ENCODE results near the gene CHURC1. TPM values are rescaled to one million over a fixed set of nuclear protein-coding genes. Genes with fewer than 3 reads are reported as not detected.

CHURC1 gene
- total RNA-seq, 1 experiment from 2014 or later, result 52.4 TPM

- Mint-ChIP-seq H3K9me3 (peaks cover 3% of the 10 kb centered on the region; the same call in 1 of the 2 replicates), H3K4me1 (peaks cover 49% of the 10 kb centered on the region), H3K27ac (no peak overlapping the region), H3K4me3 (no peak overlapping the region), H3K36me3 (peaks cover 18% of the 10 kb centered on the region), H3K27me3 (ENCODE audit: low read depth) (no peaks in the 10 kb centered on the region)
- TF ChIP-seq CDX4 (CRISPR knock-in tag; IDR thresholded peaks at IDR 0.05; ENCODE audit: borderline replicate concordance), result no peak
- no peak for TF ChIP-seq FOXP1 (CRISPR knock-in tag; IDR thresholded peaks at IDR 0.05; ENCODE audit: borderline replicate concordance)
- no peak for TF ChIP-seq NFE2L1 (CRISPR knock-in tag; IDR thresholded peaks at IDR 0.05)
- TF ChIP-seq AFF4 (CRISPR knock-in tag; IDR thresholded peaks at IDR 0.05; ENCODE audit: borderline replicate concordance), result no peak
- no peak for TF ChIP-seq TP53 (CRISPR knock-in tag; IDR thresholded peaks at IDR 0.05)
- no peak for TF ChIP-seq ARID4B (CRISPR knock-in tag; IDR thresholded peaks at IDR 0.05; ENCODE audit: borderline replicate concordance)
- TF ChIP-seq IRF1 (CRISPR knock-in tag; IDR thresholded peaks at IDR 0.05), result no peak
- no peak for TF ChIP-seq ATF6 (CRISPR knock-in tag; IDR thresholded peaks at IDR 0.05)
- TF ChIP-seq ZNF121 (CRISPR knock-in tag; IDR thresholded peaks at IDR 0.05), result no peak
- no peak for TF ChIP-seq ZNF138 (CRISPR knock-in tag; conservative IDR thresholded peaks at IDR 0.05)
- no peak for TF ChIP-seq TEAD1 (CRISPR knock-in tag; IDR thresholded peaks at IDR 0.05)
- no peak for TF ChIP-seq ZNF396 (CRISPR knock-in tag; IDR thresholded peaks at IDR 0.05; ENCODE audit: borderline replicate concordance)
- TF ChIP-seq NR2C2 (CRISPR knock-in tag; IDR thresholded peaks at IDR 0.05), result no peak
- no peak for TF ChIP-seq ERG (CRISPR knock-in tag; IDR thresholded peaks at IDR 0.05)
- no peak for TF ChIP-seq ZNF532 (CRISPR knock-in tag; IDR thresholded peaks at IDR 0.05; ENCODE audit: borderline replicate concordance)
- TF ChIP-seq MYBL2 (CRISPR knock-in tag; IDR thresholded peaks at IDR 0.05), result no peak
- ATAC-seq (no peak), DNase-seq (ENCODE audit: low spot score) (no peak)
- CTCF ChIA-PET, result interaction anchor here (0.7 to 1.8 kb wide), 4 partner anchors 12 to 499 kb away, joined by 3 to 12 read pairs (median 6); partner anchors contain the start of gene FNTB
- POLR2A ChIA-PET, result interaction anchor here (0.9 to 1.2 kb wide), 2 partner anchors 22 to 51 kb away, joined by 3 read pairs; partner anchors contain the start of genes CHURC1 and FNTB
Observed at GRCh38 chr14:64965356-64966000, 51.2 kb downstream of the CHURC1 start.
